ENCODE results near the gene EEF1AKMT3. TPM values are rescaled to one million over a fixed set of nuclear protein-coding genes. Genes with fewer than 3 reads are reported as not detected.

The EEF1AKMT3 gene
- total RNA-seq, 2 experiments from 2014 or later, result 4.0 to 4.3 TPM

DNA sequence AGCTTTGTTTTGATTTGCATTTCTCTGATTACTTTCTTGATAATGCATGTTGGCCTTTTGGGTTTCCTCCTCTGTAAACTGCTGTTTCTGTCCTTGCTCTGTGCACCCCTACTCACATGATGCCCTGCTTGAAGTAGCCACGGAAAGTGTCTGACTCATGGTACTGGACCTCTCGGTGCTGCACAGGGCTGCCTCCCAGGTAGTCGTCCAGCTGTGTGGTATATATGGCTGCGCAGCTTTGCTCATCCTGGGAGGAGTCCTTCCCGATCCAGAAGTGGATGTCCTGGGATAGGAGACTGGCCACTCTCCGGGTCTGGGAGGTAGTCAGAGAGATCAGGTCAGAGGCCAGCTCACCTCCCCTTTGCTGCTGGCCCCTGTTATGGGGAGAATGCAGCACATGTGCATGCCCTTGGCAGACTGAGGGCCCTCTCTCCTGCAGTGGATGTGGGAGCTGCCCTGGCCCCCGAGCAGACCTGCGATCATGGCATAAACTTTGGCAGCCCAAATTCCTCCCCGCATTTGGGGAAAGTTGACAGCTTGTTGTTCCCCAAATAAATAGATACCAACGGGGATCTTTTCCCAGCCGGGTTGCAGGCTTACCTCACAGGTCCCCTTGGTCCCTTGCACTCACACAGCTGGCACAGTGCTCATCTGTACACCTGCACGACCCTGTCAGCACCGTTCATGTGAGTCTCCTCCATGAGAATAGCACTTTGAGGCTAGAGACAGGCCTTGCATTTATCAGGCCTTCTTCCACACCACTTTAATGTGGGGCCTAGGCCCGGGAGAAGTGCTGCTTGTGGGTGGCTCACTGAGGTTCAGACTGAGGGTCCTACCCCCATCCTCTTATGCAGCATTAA is 40.9 kb downstream of the EEF1AKMT3 start:
- ChIA-PET CTCF (interaction anchor here (0.9 to 3.7 kb wide), 2 partner anchors 11 to 92 kb away, joined by 3 to 23 read pairs; no protein-coding TSS in a partner anchor), POLR2A (interaction anchor here (1.5 kb wide), 1 partner anchor 11 kb away, joined by 4 read pairs; no protein-coding TSS in a partner anchor)
- Mint-ChIP-seq H3K27ac (no peak overlapping the region), H3K4me3 (no peak overlapping the region), H3K9me3 (no peaks in the 10 kb centered on the region), H3K27me3 (no peaks in the 10 kb centered on the region), H3K4me1 (ENCODE audit: low read depth) (no peaks in the 10 kb centered on the region), H3K36me3 (ENCODE audit: low read depth) (no peaks in the 10 kb centered on the region)
- intact Hi-C loops (cut with micrococcal nuclease), result no loop called here
- no peak for TF ChIP-seq CTCF (IDR thresholded peaks at IDR 0.05)
- no peak for ATAC-seq
- no peak for DNase-seq

GRCh38 chr12:57813971-57814772 is 41.8 kb downstream of the EEF1AKMT3 start:
- no peaks in the 10 kb centered on the region for H3K9me3 Mint-ChIP-seq

GRCh38 chr12:57815177-57816000 is 43.0 kb downstream of the EEF1AKMT3 start:
- no peak for DNase-seq
- no peak for TF ChIP-seq CTCF (IDR thresholded peaks at IDR 0.05)
- no peaks in the 10 kb centered on the region for H3K9me3 Mint-ChIP-seq
- ChIA-PET CTCF (interaction anchor here (0.8 to 6.2 kb wide), 5 partner anchors 14 to 89 kb away, joined by 3 to 52 read pairs (median 3); no protein-coding TSS in a partner anchor), POLR2A (no interaction called here)
- intact Hi-C loops (cut with micrococcal nuclease), result no loop called here
- no peaks in the 10 kb centered on the region for H3K27me3 Mint-ChIP-seq
- no peaks in the 10 kb centered on the region for H3K4me1 Mint-ChIP-seq (ENCODE audit: low read depth)
- no peak overlapping the region for H3K27ac Mint-ChIP-seq
- no peak for ATAC-seq
- no peaks in the 10 kb centered on the region for H3K36me3 Mint-ChIP-seq (ENCODE audit: low read depth)
- H3K4me3 Mint-ChIP-seq, result no peak overlapping the region

More at GRCh38 chr12:57813971-57814772, 41.8 kb downstream of the EEF1AKMT3 start:
- CTCF ChIA-PET, result interaction anchor here (0.9 to 6.2 kb wide), 3 partner anchors 13 to 92 kb away, joined by 3 to 52 read pairs (median 3); no protein-coding TSS in a partner anchor
- POLR2A ChIA-PET, result no interaction called here
- H3K4me1 Mint-ChIP-seq (ENCODE audit: low read depth), result no peaks in the 10 kb centered on the region
- intact Hi-C loops (cut with micrococcal nuclease), result no loop called here
- no peak for ATAC-seq
- H3K36me3 Mint-ChIP-seq (ENCODE audit: low read depth), result no peaks in the 10 kb centered on the region
- H3K27ac Mint-ChIP-seq, result no peak overlapping the region
- no peaks in the 10 kb centered on the region for H3K27me3 Mint-ChIP-seq
- no peak for DNase-seq
- no peak overlapping the region for H3K4me3 Mint-ChIP-seq
- TF ChIP-seq CTCF (IDR thresholded peaks at IDR 0.05), result no peak

GRCh38 chr12:57816001-57816854 is 43.8 kb downstream of the EEF1AKMT3 start:
- POLR2A ChIA-PET, result interaction anchor here (0.9 to 1.6 kb wide), 2 partner anchors 17 to 33 kb away, joined by 3 to 6 read pairs; partner anchors contain the start of gene TSFM
- H3K36me3 Mint-ChIP-seq (ENCODE audit: low read depth), result no peaks in the 10 kb centered on the region
- no peaks in the 10 kb centered on the region for H3K4me1 Mint-ChIP-seq (ENCODE audit: low read depth)
- no peak for ATAC-seq
- DNase-seq, result no peak
- intact Hi-C loops (cut with micrococcal nuclease), result no loop called here
- TF ChIP-seq CTCF (IDR thresholded peaks at IDR 0.05), result no peak
- no peak overlapping the region for H3K4me3 Mint-ChIP-seq
- no peak overlapping the region for H3K27ac Mint-ChIP-seq
- H3K9me3 Mint-ChIP-seq, result no peaks in the 10 kb centered on the region
- CTCF ChIA-PET, result interaction anchor here (1.0 to 6.2 kb wide), 7 partner anchors 9 to 88 kb away, joined by 3 to 52 read pairs (median 4); partner anchors contain the start of gene TSFM
- no peaks in the 10 kb centered on the region for H3K27me3 Mint-ChIP-seq

Data from activated CD8-positive, alpha-beta T cell treated with anti-CD3 and anti-CD28 coated beads for 36 hours (primary cell).